Neural crest cell (in vitro differentiated cells): Measurements from ENCODE around the gene CCDC51. TPM values are rescaled to one million over a fixed set of nuclear protein-coding genes. Genes with fewer than 3 reads are reported as not detected.

Source experiments
- DNase-seq: peaks from one replicate; pipeline ENCODE4 v3.0.0; 2021; ENCODE audit warnings: low read depth, mixed read lengths, low spot score
- H3K27ac Mint-ChIP-seq: one replicate; pipeline ENCODE4 v1.8.0; 2021; ENCODE audit warnings: mild to moderate bottlenecking, mixed read lengths; ENCODE audit not compliant: unreplicated experiment
- H3K27me3 Mint-ChIP-seq: 2 replicates; pipeline ENCODE4 v1.8.0; 2021; ENCODE audit warnings: low read depth, mild to moderate bottlenecking, mixed read lengths
- H3K36me3 Mint-ChIP-seq: 2 replicates; pipeline ENCODE4 v1.8.0; 2021; ENCODE audit warnings: low read depth, mild to moderate bottlenecking, mixed read lengths
- H3K4me1 Mint-ChIP-seq: 2 replicates; pipeline ENCODE4 v1.8.0; 2021; ENCODE audit warnings: mixed read lengths
- H3K4me3 Mint-ChIP-seq: one replicate; pipeline ENCODE4 v1.8.0; 2021; ENCODE audit warnings: mild to moderate bottlenecking, mixed read lengths
- H3K9me3 Mint-ChIP-seq: 2 replicates; pipeline ENCODE4 v1.8.0; 2021; ENCODE audit warnings: mixed read lengths
- CTCF ChIP-seq: fragments of 200-600 bp; sonication (generic); conservative IDR thresholded peaks from 2 replicates; pipeline ENCODE4 v1.5.0; 2021; ENCODE audit warnings: antibody characterized with exemption, mild to moderate bottlenecking
- total RNA-seq: library from RNA; stranded (reverse); gene quantifications from 2 replicates; pipeline ENCODE4 v1.2.1, GENCODE V29; 2021

The CCDC51 gene
- total RNA-seq, 1 donor from 2014 or later: 12.4 TPM

DNA sequence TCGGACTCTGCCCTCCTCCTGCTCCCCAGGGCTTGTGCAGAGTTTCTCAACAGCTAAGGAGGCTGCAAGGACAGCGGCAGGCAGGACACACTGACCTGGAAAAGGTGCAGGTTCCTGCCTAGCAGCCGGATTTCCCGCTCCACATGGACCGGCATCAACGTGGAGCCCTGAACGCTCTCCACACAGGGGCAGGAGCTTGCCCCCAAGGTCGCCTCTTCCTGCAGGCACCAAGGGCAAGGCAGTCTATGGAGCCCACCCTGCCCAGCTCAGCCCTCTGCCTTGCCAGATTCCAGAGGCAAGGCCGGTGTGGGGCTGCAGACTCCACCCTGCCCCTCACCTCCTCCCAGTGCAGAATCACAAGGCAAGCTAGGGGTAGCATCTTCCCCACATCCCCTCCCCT lies 20.8 kb downstream of the CCDC51 start:
- Mint-ChIP-seq H3K4me1 (peaks cover 3% of the 10 kb centered on the region), H3K36me3 (no peaks in the 10 kb centered on the region), H3K27ac (no peak overlapping the region), H3K9me3 (no peaks in the 10 kb centered on the region), H3K27me3 (no peaks in the 10 kb centered on the region), H3K4me3 (no peak overlapping the region)
- DNase-seq: no peak
- TF ChIP-seq CTCF: no peak

- Mint-ChIP-seq H3K4me3 (no peak overlapping the region), H3K36me3 (no peaks in the 10 kb centered on the region), H3K27me3 (no peaks in the 10 kb centered on the region), H3K4me1 (peaks cover 3% of the 10 kb centered on the region), H3K9me3 (no peaks in the 10 kb centered on the region), H3K27ac (no peak overlapping the region)
- TF ChIP-seq CTCF: no peak
- DNase-seq: no peak
Measured at GRCh38 chr3:48418651-48419050, 21.3 kb downstream of the CCDC51 start.

DNA sequence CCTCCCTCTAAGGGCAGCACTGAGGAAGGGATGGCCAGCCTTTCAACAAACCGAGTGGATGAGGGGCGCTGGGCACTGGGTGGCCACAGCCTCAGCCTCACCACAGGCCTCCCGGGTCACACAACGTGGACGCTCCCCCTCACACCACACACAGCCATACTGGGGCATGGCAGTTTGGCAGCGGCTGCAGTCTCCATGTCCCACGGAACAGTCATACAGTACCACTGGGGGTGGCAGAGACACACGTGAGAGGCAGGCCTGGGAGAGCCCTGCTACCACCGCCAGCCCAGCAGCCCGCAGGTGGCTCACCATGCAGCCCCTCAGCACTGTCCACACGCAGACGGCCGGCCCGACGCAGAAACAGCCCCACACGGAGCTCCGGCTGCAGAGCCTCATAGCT lies 21.8 kb downstream of the CCDC51 start:
- no peak for TF ChIP-seq CTCF
- H3K27ac Mint-ChIP-seq: no peak overlapping the region
- no peak for DNase-seq

DNA sequence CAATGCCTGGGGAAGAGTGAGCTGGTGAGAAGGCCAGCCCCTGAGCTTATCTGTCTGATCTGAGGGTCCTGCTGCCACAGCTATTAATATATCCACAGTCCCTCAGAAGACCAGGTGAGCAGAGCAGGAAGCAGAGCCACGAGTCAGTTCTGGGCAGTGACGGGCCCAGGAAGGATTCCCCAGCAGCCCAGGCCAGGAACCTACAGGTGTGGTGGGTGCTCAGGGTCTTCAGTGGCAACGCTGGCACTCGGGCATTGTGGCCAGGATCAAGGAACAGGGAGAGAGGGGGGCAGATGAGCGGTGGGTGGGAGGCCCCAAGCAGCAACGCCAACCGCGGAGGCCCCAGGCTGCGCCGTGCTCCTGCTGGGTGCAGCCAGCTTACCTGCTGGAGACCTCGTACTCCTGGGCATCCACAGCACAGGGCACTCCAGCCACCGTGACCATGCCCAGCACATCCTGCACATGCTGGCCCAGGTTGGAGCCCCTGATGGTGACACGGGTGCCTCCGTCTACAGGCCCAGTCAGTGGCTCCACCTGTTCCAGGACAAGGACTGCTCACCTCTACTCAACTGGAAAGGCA lies 22.3 kb downstream of the CCDC51 start:
- TF ChIP-seq CTCF: no peak
- no peaks in the 10 kb centered on the region for H3K9me3 Mint-ChIP-seq
- no peaks in the 10 kb centered on the region for H3K4me1 Mint-ChIP-seq
- H3K4me3 Mint-ChIP-seq: no peak overlapping the region
- DNase-seq: no peak
- no peaks in the 10 kb centered on the region for H3K27me3 Mint-ChIP-seq
- H3K36me3 Mint-ChIP-seq: peaks cover 2% of the 10 kb centered on the region
- peak overlapping the region; percentile 62 for H3K27ac Mint-ChIP-seq

More for the DNA sequence above, 21.8 kb downstream of the CCDC51 start:
- H3K4me1 Mint-ChIP-seq: peaks cover 2% of the 10 kb centered on the region
- peaks cover under 1% of the 10 kb centered on the region for H3K36me3 Mint-ChIP-seq
- H3K27me3 Mint-ChIP-seq: no peaks in the 10 kb centered on the region
- H3K4me3 Mint-ChIP-seq: no peak overlapping the region
- no peaks in the 10 kb centered on the region for H3K9me3 Mint-ChIP-seq

- H3K4me1 Mint-ChIP-seq: no peaks in the 10 kb centered on the region
- no peak for TF ChIP-seq CTCF
- no peak overlapping the region for H3K4me3 Mint-ChIP-seq
- H3K36me3 Mint-ChIP-seq: peaks cover 2% of the 10 kb centered on the region
- DNase-seq: no peak
- no peaks in the 10 kb centered on the region for H3K9me3 Mint-ChIP-seq
- no peak overlapping the region for H3K27ac Mint-ChIP-seq
- H3K27me3 Mint-ChIP-seq: no peaks in the 10 kb centered on the region
Measured at GRCh38 chr3:48416546-48416945, 23.4 kb downstream of the CCDC51 start.
